ENCODE data around the gene DRAP1.

The DRAP1 gene

DNA sequence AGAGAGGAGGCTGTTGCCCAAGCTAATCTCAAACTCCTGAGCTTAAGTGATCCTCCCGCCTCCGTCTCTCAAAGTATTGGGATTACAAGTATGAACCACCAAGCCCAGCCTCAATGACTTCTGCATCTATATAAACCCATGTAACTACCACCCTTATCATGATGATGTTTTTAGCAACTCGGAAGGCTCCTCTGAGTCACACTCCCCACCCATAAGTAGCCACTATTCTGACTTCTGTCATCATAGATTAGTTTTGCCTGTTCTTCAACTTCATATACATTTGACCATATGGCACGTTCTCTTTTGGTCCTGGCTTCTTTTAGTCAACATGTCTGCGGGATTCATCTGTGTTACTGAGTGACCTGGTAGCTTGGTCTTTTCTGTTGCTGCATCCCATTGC is 12.6 kb upstream of the DRAP1 start:
- no peak for DNase-seq

DNA sequence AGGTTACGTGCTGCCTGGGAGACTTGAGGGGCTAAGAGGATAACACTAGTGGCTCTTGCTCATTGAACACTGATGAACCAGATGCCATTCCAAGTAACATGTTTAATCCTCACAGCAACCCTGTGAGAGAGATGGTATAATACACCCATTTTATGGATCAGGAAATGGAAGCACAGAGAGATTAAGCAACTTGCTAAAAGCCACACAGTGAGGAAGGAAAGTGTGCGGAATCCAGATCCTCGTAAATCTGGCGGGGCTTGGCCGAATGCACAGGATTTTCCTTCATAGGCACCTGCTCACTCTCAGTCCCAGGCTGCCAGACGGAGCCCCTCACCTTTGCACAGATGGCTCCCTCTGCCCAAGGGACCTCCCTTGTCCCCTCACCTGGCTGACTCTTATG is 11.3 kb upstream of the DRAP1 start:
- no peak for DNase-seq

DNA sequence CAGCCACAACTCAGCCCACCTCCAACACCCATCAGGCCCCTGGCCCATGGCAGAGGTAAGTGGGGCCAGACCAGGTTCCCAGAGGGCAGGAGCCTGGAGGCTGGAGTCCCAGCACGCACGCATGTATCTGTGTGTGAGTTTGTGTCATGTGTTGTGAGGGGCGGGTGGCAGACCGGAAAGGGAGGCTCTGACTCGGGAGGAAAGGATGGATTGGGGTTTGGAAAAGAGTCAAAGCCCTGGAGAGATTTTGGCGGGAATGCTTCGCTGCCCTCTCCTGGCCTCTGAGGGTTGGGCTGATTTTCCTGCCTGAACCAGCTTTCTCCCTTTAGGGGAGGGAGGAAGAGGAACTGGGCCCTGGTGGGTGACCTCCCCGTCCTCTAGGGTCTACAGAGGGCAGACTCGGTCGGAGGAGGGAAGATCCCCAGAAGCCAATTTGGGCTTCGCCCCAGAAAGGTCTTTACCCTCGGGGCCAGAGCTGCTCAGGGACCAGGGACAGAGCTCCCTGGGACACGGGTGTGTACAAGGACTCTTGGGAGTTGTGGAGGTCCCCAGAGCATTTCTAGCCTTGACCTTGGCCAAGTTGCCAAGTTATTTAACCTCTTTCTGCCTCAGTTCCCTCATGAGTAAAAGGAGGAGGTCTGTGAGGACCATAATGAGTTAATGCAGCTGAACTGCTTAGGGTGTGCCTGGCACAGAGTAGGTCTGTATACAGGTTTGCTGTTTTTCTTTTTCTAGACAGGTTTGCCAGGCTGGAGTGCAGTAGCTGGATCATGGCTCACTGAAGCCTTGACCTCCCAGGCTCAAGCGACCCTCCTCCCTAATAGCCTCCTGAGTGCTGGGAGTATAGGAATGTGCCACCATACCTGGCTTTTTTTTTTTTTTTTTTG is 7.3 kb upstream of the DRAP1 start:
- DNase-seq: no peak

DNA sequence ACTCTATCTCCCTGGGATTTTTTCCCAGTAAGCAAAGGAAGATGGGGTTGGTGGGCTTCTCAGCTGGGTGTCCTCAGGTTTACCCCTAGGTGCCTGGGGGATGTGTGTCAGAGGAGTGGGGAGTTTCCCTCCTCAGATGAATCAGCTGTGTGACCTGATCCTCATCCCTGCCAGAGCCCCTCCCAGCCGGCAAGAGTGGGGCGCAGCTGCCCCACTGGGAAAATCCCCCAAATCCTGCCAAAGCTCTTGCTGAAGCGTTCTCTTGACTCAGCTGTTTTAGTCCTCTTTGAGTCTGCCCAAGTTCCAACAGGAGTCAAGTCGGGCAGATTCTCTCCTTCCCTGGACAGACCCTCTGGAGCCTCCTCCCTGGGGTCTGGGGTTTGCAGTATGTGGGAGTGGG is 6.4 kb upstream of the DRAP1 start:
- DNase-seq: no peak

DNA sequence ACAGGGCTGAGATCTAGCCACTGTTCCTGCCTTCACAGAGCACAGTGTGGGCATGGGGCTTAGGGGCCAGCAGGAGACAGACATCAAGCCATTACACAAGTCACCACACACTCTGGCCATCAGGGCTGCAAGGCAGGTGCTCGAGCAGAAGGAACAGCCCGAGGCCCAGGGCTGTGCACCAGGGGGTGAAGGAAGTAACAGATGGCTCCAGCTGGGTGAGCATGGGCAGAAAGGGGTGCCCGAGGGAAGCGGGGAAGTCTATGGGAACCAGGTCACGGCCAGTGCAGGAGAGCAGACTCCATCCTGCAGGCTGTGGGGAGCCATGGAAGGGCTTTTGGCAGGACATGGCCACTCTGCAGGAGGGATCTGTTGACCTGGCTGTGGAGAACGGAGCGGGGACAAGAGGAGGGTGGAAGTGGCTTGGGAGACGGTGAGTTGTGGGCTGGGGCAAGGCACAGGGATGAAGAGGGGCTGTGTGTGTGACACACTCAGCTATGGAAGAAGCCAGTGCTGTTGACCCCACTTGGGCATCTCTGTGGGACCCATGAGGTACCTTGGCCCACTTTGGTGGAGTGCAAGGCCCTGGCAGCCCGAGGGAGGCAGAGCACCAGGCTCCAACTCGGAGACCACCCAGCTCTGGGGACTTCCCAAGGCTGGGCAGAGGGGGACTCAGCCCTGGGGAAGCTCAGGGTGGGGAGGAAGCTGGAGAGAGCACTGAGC is 4.0 kb upstream of the DRAP1 start:
- no peak for DNase-seq

DNA sequence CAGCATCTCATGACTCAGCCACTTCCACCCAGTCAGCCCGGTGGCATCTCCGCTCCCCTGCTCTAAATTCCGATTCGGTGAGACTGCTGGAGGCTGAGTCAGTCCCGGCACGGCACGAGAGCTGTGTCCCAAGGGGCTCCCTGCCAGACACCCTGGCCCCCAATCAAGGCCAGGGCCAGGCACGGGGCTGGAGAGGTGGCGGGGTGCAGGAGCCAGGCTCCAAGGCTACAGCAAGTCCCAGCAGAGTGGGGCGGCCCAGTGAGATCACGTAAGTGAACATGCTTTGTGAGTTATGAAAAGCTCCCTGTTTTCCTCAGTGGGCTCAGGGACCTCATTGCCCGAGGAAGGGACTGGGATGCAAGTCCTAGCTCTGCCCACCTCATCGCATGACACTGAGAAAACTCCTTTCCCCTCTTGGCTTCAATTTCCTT is 3.4 kb upstream of the DRAP1 start:
- no peak for DNase-seq

DNA sequence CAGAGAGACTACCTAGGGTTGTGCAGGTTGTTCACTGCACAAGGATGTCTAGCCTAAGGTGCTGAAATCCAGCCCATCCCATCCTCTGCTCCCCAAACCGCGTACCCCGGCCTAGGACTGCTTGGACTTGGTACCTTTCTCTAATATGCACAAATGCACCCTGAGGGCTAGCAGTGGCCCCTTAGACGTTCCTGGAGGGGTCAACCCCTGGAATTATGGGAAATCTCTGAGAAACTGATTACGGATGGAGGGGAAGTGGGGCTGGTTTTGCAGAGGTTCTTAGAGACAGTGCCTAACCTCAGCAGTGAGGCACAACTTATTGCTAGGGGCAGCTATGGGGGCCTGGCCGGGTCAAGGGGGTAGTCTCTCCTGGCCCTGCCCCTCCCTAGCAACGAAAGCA is 2.8 kb upstream of the DRAP1 start:
- DNase-seq: no peak

DNA sequence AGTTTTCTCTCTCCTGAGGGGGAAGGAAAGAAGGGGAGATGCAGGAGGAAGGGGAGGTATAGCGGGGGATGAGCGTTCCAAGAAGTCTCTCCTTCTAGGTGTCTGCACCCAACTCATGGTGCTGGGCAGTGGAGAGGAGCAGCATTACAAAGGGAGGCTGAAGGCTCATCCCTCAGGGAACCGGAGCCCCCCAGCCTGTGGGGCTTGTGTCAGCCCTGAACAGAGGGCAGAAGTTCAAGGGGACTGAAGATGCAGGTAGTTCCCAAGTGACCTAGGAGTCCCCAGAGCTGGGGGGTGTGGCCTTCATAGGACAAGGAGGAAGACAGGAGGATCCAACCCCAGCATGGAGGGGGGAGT is 2.2 kb upstream of the DRAP1 start:
- DNase-seq: no peak

DNA sequence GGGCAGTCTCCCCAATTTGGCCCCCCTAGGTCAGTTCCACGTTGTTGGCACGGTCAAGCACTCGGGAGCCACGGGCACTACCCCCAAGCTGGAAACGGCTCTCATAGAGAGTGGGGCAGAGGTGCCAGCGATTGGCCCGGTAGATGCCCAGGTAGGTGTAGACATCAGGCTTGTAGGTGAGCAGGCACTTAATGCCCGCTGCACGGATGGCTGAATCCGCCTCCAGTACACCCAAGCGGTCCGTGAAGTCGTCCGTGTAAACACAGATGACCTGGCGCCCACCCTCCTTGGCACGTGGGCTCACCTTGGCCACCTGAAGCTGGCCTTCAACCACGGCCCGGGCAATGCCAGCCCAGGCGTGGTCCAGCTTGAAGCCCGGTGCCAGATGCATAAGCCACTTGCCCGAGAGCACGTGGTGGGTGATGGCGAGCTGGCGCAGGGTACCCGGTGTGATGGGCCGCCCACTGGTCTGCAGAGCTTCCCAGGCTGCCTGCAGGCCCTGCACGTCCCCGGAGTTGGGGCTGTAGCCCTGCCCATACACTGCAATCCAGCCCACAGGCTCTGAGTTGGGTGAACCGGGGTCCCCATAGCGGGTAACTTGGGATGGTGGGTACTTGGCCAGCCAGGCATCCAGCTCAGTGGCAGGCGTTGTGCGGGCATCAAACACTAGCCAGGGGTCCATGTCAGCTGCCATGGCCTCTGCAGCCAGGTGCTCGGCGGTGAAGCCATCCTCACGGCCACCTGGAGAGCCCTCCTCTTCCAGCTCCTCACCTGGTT is 1.6 kb upstream of the DRAP1 start:
- DNase-seq: no peak

DNA sequence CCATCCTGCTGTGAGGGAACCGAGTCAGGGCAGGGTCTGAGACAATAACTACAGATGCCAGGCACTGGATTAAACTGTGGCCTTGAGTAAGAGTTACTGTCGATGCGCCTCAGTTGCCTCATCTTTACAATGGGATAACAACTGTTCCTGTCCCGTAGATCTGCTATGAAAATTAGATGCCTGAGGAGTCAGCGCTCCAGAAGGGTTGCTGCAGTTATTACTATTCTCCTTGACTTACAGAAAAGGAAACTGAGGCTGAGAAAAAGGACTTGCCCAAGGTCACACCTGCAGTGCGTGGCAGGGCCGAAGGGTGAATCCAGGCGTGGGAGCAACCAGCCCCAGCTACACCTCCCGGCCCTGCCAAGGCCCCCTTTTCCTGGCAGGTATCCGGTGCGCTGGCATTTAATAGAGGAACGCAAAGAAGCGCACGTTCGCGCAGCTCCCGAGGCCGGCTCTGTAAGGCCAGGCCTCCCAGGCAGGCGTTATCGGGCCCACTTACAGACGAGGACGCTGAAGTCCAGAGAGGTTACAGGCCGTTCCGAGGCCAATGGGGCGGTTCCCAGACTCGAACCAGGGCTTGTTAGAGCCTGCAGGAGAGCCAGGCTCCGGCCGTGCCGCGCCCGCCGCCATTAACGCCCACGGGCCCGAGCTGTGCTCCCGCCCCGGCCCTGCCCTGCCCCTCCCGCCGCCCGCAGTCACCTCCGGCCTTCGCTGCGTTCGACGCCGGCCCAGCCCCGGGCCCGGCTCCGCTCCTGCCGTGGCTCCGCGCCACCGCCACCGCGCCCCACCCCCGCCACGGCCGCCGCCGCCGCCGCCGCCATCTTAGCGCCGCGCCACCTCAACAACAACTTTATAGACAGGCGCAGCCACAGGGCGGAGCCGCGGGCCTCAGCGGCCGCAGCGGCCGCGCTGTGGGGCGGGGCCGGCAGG is 750 bp upstream of the DRAP1 start, which contains the start of gene C11orf68:
Gene C11orf68, minus strand, starts transcription at position 852 of the 930 bp plus-strand sequence. Its CDS starts 31 bp downstream, at position 821.
- no peak for DNase-seq

DNA sequence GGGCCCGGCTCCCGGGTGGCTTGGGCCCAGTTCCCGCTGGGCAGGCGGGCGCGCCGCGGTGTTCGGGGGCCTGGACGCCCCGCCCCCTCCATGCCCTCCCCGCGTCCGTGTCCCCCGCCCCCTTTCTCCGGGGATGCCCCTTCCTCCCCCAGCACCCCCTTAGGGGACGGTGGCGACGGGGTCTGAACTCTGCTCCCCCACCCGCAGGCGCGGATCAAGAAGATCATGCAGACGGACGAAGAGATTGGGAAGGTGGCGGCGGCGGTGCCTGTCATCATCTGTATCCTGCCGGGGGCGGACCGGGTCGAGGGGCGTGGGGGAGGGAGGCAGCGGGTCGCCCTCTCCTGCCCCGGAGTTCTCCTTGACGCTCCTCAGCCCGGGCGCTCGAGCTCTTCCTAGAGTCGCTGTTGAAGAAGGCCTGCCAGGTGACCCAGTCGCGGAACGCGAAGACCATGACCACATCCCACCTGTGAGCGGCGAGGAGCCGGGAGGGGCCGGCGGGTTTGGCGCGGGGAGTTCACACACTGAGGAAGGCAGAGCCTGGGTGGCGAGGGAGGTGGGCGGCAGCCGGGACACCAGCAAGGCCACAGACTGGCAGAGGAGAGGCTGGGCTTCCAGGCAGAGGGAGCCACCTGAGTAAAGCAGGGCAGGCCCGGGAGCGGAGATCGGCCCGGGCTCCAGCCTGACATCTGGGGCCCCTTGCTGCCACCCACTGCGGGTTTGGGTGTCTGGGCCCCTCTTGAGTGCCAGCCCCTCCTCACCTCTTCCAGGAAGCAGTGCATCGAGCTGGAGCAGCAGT is 546 bp downstream of the DRAP1 start:
- DNase-seq: no peak

DNA sequence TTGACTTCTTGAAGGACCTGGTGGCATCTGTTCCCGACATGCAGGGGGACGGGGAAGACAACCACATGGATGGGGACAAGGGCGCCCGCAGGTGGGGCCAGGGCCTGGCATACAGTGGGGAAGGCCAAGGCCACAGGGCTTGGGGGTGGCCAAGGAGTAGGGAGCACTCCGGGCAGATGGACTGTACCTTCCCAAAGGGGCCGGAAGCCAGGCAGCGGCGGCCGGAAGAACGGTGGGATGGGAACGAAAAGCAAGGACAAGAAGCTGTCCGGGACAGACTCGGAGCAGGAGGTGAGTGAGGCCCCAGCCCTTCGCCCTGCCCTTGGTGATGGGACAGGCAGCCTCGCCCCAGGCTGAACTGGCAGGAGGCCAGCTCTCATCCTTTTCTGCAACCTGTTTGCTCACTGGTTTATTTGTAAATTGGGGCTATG is 1.2 kb downstream of the DRAP1 start:
- no peak for DNase-seq

DNA sequence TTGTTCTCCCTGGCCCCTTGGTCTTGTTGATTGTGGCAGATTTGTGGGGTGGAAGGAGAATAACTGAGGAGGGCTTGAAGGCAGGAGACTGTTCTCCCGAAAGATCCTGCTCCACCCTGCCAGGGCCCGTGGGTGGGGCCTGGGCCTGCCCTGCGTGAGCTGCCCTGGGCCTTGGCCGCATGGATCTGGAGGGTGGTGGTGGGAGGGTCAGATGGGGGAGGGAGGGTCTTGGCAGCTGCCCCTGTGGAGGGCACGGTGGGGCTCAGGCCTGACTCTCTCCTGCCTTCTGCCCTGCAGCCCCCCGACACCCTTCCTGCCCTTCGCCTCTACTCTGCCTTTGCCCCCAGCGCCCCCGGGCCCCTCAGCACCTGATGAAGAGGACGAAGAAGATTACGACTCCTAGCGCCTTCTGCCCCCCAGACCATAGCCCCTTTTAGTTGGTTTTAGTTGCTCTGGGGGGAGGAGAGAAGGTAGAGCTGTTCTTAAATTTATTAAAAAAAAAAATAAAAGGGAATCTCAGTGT is 1.9 kb downstream of the DRAP1 start:
- DNase-seq: no peak

DNA sequence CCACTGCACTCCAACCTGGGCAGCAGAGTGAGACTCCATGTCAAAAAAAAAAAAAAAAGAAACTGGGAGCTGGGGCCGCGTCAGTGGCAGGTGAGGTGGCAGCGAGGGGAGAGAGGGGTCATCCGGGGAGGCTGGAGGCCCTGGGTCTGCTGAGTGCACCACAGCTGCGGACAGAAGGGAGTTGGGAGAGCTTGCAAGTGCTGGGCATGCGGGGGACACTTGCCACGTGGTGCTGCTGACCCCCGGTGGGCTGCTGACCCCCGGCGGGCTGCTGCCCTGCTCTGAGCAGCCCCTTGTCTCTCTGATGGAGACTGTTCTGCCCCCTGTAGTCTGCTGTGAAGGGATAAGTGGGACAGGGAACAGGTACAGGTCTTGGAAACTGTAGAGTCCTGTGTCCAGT is 2.6 kb downstream of the DRAP1 start:
- DNase-seq: no peak

DNA sequence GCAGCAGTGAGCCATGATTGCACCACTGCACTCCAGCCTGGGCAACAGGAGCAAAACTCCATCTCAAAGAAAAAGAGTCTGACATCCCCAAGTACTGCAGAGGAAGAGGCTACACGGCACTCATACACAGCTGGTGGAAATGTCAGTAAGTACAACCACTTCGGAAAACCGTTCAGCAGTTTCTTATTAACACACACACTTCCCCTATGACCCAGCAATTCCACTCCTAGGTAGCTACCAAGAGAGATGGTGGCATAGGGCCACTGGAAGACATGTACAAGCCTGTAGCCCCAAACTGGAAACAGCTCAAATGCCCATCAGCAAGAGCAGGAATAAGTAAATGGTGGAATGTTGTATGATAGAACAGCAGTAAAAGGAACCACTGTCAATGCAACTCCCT is 3.3 kb downstream of the DRAP1 start:
- no peak for DNase-seq

DNA sequence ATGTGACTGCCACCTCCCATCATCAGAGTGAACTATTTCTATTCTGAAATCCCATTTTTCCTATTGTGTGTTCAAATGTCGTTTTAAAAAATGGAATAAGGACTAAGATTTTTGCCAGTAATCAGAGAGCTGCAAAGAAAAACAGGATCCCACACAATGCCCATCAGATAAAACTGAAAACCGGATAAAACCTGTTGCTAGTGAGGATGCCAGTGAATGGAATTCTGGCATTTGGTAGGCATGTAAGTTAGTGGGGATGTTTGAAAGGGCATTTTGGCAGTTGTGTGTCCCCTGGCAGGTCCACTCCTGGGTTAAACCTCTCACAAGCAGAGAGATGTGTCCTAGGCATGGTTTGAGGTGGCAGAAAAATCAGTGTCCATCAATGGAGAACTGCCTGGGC is 6.2 kb downstream of the DRAP1 start:
- no peak for DNase-seq

DNA sequence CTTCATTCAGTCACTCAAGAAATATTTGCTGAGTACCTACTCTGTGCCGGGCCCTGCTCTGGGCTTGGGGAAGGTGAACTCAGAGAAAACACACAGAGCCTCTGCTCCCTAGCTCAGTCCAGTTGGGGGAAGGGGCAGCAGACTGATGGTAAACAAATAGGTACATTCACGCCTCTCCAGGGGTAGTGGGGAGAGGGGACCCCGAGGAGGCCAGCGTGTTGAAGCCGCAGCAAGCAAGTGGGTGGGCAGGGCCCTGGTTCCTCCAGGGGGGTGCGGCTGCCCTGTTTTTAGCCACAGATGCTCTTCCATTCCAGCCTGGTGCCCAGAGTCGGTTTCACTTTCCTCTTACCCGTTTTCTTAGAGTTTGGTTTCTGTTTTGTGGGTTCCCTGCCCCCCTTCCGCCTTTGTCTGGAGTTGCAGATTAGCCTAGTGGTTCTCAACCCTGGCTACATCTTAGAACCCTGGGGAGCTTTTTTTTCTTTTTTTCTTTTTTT is 8.7 kb downstream of the DRAP1 start:
- no peak for DNase-seq

DNA sequence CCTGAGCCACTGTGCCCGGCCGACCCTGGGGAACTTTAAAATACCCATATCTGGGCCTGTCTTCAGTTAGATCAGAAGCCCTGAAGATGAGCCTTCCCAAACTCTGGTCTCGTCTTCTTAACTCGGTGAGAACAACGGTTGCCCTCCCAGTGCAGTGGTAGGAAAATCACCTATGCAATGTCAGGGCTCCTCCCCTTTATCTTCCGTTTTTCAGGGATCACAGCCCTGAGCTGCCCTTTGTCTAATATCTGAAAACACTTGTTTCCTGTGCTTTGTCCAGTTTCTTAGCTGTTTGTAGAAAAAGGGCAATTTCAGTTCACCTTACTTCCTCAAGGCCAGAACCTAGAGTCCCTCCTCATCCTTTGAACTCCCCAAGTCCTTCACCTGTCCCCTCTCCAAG is 9.4 kb downstream of the DRAP1 start:
- DNase-seq: no peak

DNA sequence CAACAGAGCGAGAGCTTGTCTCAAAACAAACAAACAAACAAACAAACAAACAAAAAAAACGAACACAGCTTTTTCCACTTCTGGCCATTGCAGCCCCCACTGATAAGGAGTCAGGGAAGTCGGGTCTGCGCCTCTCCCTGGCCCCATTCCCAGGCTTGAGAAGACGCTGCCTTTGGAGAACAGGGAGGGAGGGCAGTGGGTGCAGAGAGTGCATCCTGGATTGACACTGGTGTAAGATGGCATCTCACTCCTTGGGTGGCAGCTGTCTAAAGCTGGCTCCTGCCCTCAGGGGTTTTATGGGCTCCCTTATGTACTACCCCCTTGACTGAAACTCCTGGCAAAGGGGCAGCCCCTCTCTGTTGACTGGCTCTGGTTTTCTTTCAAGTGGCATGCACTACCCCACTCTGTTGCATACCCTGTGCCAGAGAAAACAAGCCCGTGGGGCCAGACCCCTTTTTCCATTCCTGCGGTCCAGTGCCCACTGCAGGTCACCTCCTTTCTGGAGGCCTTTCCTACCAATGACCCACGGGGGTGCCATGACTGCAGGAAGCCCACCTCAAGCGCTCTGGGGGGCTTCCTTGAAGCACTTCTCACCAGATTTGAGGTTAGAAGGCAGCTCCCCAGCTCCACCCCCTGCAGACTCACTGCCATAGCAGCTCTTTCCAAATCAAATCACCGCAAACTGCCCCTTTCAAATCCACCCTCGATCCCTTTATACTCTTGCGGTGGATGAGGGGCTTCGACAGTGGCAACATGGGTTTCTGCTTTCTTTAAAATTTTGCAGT is 12.7 kb downstream of the DRAP1 start:
- no peak for DNase-seq

DNA sequence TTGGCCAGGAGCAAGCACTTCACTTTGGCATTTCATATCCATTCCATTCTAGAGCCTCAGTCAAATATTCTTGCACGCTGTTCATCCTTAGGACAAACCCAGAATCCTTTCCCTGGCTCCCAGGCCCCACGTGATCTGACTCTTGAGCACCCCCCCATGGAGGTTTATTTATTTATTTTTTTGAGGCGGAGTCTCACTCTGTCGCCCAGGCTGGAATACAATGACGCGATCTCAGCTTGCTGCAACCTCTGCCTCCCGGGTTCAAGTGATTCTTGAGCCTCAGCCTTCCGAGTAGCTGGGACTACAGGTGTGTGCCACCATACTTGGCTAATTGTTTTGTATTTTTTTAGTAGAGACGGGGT is 13.3 kb downstream of the DRAP1 start:
- DNase-seq: no peak
